ENCODE measurements around the gene TAF5L. TPM values are rescaled to one million over a fixed set of nuclear protein-coding genes. Genes with fewer than 3 reads are reported as not detected.
A peak's percentile ranks its signal among the peaks of the same experiment; 100 is the strongest.

Gene TAF5L
- total RNA-seq (2021), result 12.1 and 16.4 TPM in 2 replicates
- Bru-seq, nascent RNA, result percentile 81 among the genes with signal in this experiment
- percentile 67 among the genes with signal in this experiment for BruChase-seq, experiment 1, labeled RNA remaining after a 2-hour chase
- BruChase-seq, experiment 2, labeled RNA remaining after a 6-hour chase, result percentile 73 among the genes with signal in this experiment
- long read RNA-seq, full-length matches to known transcripts, result 2 of 3 reads
- long read RNA-seq, partial matches to known transcripts, result 0 of 3 reads
- long read RNA-seq, other reads (novel, unspliced or antisense), result 1 of 3 reads

- ChIA-PET CTCF (no interaction called here), POLR2A (ENCODE audit: unreplicated experiment) (interaction anchor here (0.9 kb wide), 1 partner anchor 67 kb away, joined by 4 read pairs; no protein-coding TSS in a partner anchor)
- peak within 1 kb of the TSS; percentile 96 for H3K4me2 ChIP-seq
- no peaks in the 10 kb centered on the region for H3K9me3 ChIP-seq (ENCODE audit: insufficient read depth, low read depth)
- BruUV-seq (replicated peaks), result no TSS peak
- peak within 1 kb of the TSS; percentile 99 for H2AFZ ChIP-seq
- no peaks in the 10 kb centered on the region for H3K27me3 ChIP-seq (ENCODE audit: insufficient read depth, low read depth)
- H3K9me2 ChIP-seq (ENCODE audit: insufficient read depth), result no peaks in the 10 kb centered on the region
- DNase-seq, result peak; percentile 69 to 90
- peak within 1 kb of the TSS; percentile 99 for H3K4me3 ChIP-seq
- intact Hi-C loops (cut with micrococcal nuclease; ENCODE audit: unreplicated experiment), result loop anchor here (1.0 kb wide), 2 partner anchors 67 to 118 kb away; partner anchors contain the start of gene NUP133
- H3K79me2 ChIP-seq (ENCODE audit: low read depth), result peaks cover 88% of the 10 kb centered on the region
- peaks cover 15% of the 10 kb centered on the region; the same call in 1 of the 2 replicates for H3F3A ChIP-seq (ENCODE audit: insufficient read depth, low read depth)
- H3K27ac ChIP-seq, result peak within 1 kb of the TSS; percentile 27; the same call in 1 of the 2 replicates
- peaks cover 13% of the 10 kb centered on the region for H3K36me3 ChIP-seq (ENCODE audit: low read depth)
- H4K20me1 ChIP-seq (ENCODE audit: insufficient read depth), result peaks cover 36% of the 10 kb centered on the region
- no peak for TF ChIP-seq EZH2 (IDR thresholded peaks at IDR 0.05; ENCODE audit: low read depth)
- TF ChIP-seq, protein P1, sequence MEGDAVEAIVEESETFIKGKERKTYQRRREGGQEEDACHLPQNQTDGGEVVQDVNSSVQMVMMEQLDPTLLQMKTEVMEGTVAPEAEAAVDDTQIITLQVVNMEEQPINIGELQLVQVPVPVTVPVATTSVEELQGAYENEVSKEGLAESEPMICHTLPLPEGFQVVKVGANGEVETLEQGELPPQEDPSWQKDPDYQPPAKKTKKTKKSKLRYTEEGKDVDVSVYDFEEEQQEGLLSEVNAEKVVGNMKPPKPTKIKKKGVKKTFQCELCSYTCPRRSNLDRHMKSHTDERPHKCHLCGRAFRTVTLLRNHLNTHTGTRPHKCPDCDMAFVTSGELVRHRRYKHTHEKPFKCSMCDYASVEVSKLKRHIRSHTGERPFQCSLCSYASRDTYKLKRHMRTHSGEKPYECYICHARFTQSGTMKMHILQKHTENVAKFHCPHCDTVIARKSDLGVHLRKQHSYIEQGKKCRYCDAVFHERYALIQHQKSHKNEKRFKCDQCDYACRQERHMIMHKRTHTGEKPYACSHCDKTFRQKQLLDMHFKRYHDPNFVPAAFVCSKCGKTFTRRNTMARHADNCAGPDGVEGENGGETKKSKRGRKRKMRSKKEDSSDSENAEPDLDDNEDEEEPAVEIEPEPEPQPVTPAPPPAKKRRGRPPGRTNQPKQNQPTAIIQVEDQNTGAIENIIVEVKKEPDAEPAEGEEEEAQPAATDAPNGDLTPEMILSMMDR (conservative IDR thresholded peaks at IDR 0.05), result no peak
- H3K4me1 ChIP-seq (replicated peaks; ENCODE audit: insufficient read depth), result peaks cover 22% of the 10 kb centered on the region
Observed at GRCh38 chr1:229625915-229626831, at the start of gene TAF5L, which contains the start of gene URB2. Gene TAF5L (minus strand): TSS chr1:229626122. CDS start chr1:229614482, 11,640 bp downstream. Gene URB2 (plus strand): TSS chr1:229626247. CDS start chr1:229627634, 1,387 bp downstream.

DNA sequence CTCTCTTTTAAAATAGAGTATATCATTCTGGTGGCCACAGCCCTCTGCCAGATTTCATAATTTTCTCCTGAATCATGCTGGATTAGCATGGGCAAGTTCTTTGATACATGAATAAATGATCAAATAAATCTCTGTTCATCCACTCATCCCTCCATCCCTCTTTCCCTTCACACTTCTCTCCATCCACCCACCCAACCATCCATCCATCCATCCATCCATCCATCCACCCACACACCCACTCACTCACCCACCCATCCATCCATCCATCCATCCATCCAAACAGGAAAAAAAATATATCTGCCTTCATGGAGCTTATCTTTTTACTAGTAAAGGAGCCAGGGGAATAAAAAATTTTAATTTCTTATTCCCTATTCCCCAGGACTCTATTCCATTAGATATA is 49.5 kb upstream of the TAF5L start:
- no peak overlapping the region for H3K4me2 ChIP-seq
- ChIA-PET CTCF (no interaction called here), POLR2A (ENCODE audit: unreplicated experiment) (no interaction called here)
- H3F3A ChIP-seq (ENCODE audit: insufficient read depth, low read depth), result no peaks in the 10 kb centered on the region
- no peak for TF ChIP-seq EZH2 (IDR thresholded peaks at IDR 0.05; ENCODE audit: low read depth)
- TF ChIP-seq, protein P1 (conservative IDR thresholded peaks at IDR 0.05), result no peak
- BruUV-seq (replicated peaks), result no TSS peak
- DNase-seq, result no peak
- H3K9me3 ChIP-seq (ENCODE audit: insufficient read depth, low read depth), result no peaks in the 10 kb centered on the region
- no peaks in the 10 kb centered on the region for H3K27me3 ChIP-seq (ENCODE audit: insufficient read depth, low read depth)
- H3K79me2 ChIP-seq (ENCODE audit: low read depth), result no peaks in the 10 kb centered on the region
- no peaks in the 10 kb centered on the region for H4K20me1 ChIP-seq (ENCODE audit: insufficient read depth)
- no peaks in the 10 kb centered on the region for H3K36me3 ChIP-seq (ENCODE audit: low read depth)
- no peak overlapping the region for H3K27ac ChIP-seq
- intact Hi-C loops (cut with micrococcal nuclease; ENCODE audit: unreplicated experiment), result no loop called here
- no peak overlapping the region for H2AFZ ChIP-seq
- no peak overlapping the region for H3K4me3 ChIP-seq
- H3K9me2 ChIP-seq (ENCODE audit: insufficient read depth), result no peaks in the 10 kb centered on the region
- no peaks in the 10 kb centered on the region for H3K4me1 ChIP-seq (replicated peaks; ENCODE audit: insufficient read depth)

GRCh38 chr1:229674042-229674441 is 48.1 kb upstream of the TAF5L start:
- Histone ChIP-seq H3K27ac (no peak overlapping the region), H3K9me3 (ENCODE audit: insufficient read depth, low read depth) (no peaks in the 10 kb centered on the region), H3F3A (ENCODE audit: insufficient read depth, low read depth) (no peaks in the 10 kb centered on the region), H3K79me2 (ENCODE audit: low read depth) (no peaks in the 10 kb centered on the region), H4K20me1 (ENCODE audit: insufficient read depth) (no peaks in the 10 kb centered on the region), H2AFZ (no peak overlapping the region), H3K27me3 (ENCODE audit: insufficient read depth, low read depth) (no peaks in the 10 kb centered on the region), H3K36me3 (ENCODE audit: low read depth) (no peaks in the 10 kb centered on the region), H3K4me1 (replicated peaks; ENCODE audit: insufficient read depth) (no peaks in the 10 kb centered on the region), H3K9me2 (ENCODE audit: insufficient read depth) (no peaks in the 10 kb centered on the region), H3K4me2 (no peak overlapping the region), H3K4me3 (no peak overlapping the region)
- POLR2A ChIA-PET (ENCODE audit: unreplicated experiment), result interaction anchor here (1.0 kb wide), 1 partner anchor 445 kb away, joined by 3 read pairs; no protein-coding TSS in a partner anchor
- no peak for DNase-seq
- BruUV-seq (replicated peaks), result no TSS peak
- TF ChIP-seq, protein P1 (conservative IDR thresholded peaks at IDR 0.05), result no peak
- TF ChIP-seq EZH2 (IDR thresholded peaks at IDR 0.05; ENCODE audit: low read depth), result no peak
- intact Hi-C loops (cut with micrococcal nuclease; ENCODE audit: unreplicated experiment), result no loop called here
- CTCF ChIA-PET, result no interaction called here

Measured in PC-9 (cell line).